Sigmoid colon (tissue), 4 donors: ENCODE data around the gene DBT.

Source experiments
- EP300 ChIP-seq, 4 donors: sonication (generic); formaldehyde crosslinking; IDR thresholded peaks; one replicate each; pipeline ENCODE4 v1.6.1; 2017; ENCODE audit warnings: antibody characterized with exemption in 4 of 4
- TF ChIP-seq, protein P1 (sequence below), 4 experiments: fragments of 450-650 bp in 3 of 4; fragments of 200-600 bp in 1 of 4; IDR thresholded peaks; one replicate each; pipeline ENCODE4 v1.5.1; 2016 to 2019; ENCODE audit warnings: antibody characterized with exemption in 4 of 4, mild to moderate bottlenecking in 3 of 4, moderate library complexity in 2 of 4

DNA sequence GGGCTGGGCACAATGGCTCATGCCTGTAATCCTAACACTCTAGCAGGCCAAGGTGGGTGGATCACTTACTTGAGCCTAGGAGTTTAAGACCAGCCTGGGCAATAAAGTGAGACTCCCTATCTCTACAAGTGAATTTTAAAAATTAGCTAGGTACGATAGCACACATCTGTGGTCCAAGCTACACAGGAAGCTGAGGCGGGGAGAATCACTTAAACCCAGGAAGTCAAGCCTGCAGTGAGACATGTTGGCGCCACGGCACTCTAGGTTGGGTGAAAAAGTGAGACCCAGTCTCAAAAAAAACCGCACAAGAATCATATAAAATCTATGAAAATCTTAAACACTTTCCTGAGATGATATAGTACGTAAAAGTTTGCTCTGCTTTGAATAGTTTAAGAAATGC, 30.2 kb downstream of the DBT start:
- TF ChIP-seq, protein P1, sequence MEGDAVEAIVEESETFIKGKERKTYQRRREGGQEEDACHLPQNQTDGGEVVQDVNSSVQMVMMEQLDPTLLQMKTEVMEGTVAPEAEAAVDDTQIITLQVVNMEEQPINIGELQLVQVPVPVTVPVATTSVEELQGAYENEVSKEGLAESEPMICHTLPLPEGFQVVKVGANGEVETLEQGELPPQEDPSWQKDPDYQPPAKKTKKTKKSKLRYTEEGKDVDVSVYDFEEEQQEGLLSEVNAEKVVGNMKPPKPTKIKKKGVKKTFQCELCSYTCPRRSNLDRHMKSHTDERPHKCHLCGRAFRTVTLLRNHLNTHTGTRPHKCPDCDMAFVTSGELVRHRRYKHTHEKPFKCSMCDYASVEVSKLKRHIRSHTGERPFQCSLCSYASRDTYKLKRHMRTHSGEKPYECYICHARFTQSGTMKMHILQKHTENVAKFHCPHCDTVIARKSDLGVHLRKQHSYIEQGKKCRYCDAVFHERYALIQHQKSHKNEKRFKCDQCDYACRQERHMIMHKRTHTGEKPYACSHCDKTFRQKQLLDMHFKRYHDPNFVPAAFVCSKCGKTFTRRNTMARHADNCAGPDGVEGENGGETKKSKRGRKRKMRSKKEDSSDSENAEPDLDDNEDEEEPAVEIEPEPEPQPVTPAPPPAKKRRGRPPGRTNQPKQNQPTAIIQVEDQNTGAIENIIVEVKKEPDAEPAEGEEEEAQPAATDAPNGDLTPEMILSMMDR (IDR thresholded peaks at IDR 0.05): no peak
- TF ChIP-seq EP300 (IDR thresholded peaks at IDR 0.05): no peak
